ENCODE data around the gene PPP1R1B. TPM values are rescaled to one million over a fixed set of nuclear protein-coding genes. Genes with fewer than 3 reads are reported as not detected.

PPP1R1B gene
- total and polyA plus RNA-seq, 2 of the 4 experiments (the other 2 are of a cell fraction), result not detected

DNA sequence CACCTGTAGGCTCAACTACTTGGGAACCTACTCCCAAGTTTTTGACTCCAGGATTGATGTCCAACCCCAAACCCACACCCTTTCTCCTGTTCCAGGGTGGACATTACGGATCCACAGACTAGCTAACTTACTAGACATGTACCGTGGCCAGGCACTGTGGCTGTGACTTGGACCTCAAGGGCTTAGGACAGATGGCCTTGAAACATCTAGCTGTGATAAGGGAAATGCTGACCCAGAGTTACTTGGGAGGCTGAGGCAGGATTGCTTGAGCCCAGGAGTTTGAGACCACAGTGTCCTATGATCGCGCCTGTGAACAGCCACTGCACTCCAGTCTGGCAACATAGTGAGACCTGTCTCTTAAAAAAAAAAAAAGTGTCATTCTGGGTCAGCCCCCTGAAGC is 14.3 kb downstream of the PPP1R1B start:
- peaks cover 45% of the 10 kb centered on the region for H3K9me1 ChIP-seq (ENCODE audit: insufficient read depth, low read length)
- no peak overlapping the region for H3K4me2 ChIP-seq (ENCODE audit: low read depth, low read length)
- no peak overlapping the region for H3K4ac ChIP-seq (ENCODE audit: low read depth, low read length)
- H2BK15ac ChIP-seq (ENCODE audit: low read depth, low read length), result no peak overlapping the region
- no peaks in the 10 kb centered on the region for H3K27me3 ChIP-seq (ENCODE audit: control insufficient read depth, insufficient read depth, low read length)
- H2AK5ac ChIP-seq (ENCODE audit: low read depth, low read length), result no peak overlapping the region
- dilution Hi-C loops (cut with HindIII; ENCODE audit: low sequenced_read_pairs, unreplicated experiment) (no loop called here), in situ Hi-C loops (cut with MboI; ENCODE audit: low sequenced_read_pairs) (no loop called here), intact Hi-C loops (cut with micrococcal nuclease) (no loop called here)
- no peaks in the 10 kb centered on the region for H3K36me3 ChIP-seq (ENCODE audit: control insufficient read depth, insufficient read depth, low read length)
- H3K9me3 ChIP-seq (ENCODE audit: control insufficient read depth, insufficient read depth, low read length), result no peaks in the 10 kb centered on the region
- H4K20me1 ChIP-seq (ENCODE audit: insufficient read depth, low read length), result peaks cover 55% of the 10 kb centered on the region
- TF ChIP-seq MAFK (IDR thresholded peaks at IDR 0.05; ENCODE audit: low read depth, low read length) (no peak), MAZ (IDR thresholded peaks at IDR 0.05; ENCODE audit: borderline replicate concordance, low read depth, low read length) (no peak), POLR2A (IDR thresholded peaks at IDR 0.05; ENCODE audit: low read depth, low read length) (no peak), MXI1 (IDR thresholded peaks at IDR 0.05; ENCODE audit: borderline replicate concordance, low read depth, low read length) (no peak)
- TF ChIP-seq, protein P1, sequence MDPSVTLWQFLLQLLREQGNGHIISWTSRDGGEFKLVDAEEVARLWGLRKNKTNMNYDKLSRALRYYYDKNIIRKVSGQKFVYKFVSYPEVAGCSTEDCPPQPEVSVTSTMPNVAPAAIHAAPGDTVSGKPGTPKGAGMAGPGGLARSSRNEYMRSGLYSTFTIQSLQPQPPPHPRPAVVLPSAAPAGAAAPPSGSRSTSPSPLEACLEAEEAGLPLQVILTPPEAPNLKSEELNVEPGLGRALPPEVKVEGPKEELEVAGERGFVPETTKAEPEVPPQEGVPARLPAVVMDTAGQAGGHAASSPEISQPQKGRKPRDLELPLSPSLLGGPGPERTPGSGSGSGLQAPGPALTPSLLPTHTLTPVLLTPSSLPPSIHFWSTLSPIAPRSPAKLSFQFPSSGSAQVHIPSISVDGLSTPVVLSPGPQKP (IDR thresholded peaks at IDR 0.05; ENCODE audit: borderline replicate concordance, low read depth, low read length), result no peak
- no peak overlapping the region for H4K8ac ChIP-seq (ENCODE audit: low read depth in 2 of 2, low read length in 2 of 2)
- no peak overlapping the region for H3K14ac ChIP-seq (replicated peaks; ENCODE audit: low read depth, low read length)
- H3K18ac ChIP-seq (ENCODE audit: low read depth, low read length), result no peak overlapping the region
- H3K27ac ChIP-seq (ENCODE audit: insufficient read depth, low read length), result no peak overlapping the region
- H4K91ac ChIP-seq (ENCODE audit: insufficient read depth, low read depth, low read length), result no peak overlapping the region
- H2BK5ac ChIP-seq (ENCODE audit: low read depth, low read length, poor library complexity, severe bottlenecking), result no peak overlapping the region
- no peak overlapping the region for H2BK120ac ChIP-seq (ENCODE audit: low read depth, low read length)
- peaks cover 25% of the 10 kb centered on the region for H3K4me1 ChIP-seq (ENCODE audit: control insufficient read depth, insufficient read depth, low read length)
- H3K56ac ChIP-seq (ENCODE audit: extremely low read depth, insufficient read depth, low read length), result no peak overlapping the region
- H3K9ac ChIP-seq (ENCODE audit: low read depth, low read length), result no peak overlapping the region
- H3K79me1 ChIP-seq (ENCODE audit: low read depth in 1 of 2, low read length in 2 of 2), result peaks cover 43 to 95% of the 10 kb centered on the region in 2 experiments
- ATAC-seq (ENCODE audit: low read depth) (no peak), DNase-seq (no peak)
- POLR2A ChIA-PET (ENCODE audit: unreplicated experiment), result no interaction called here
- no peak overlapping the region for H2AFZ ChIP-seq (replicated peaks; ENCODE audit: low read length, poor library complexity)
- H4K5ac ChIP-seq (ENCODE audit: low read depth, low read length), result no peak overlapping the region
- H3K23ac ChIP-seq (ENCODE audit: low read depth, low read length), result no peak overlapping the region
- no peak overlapping the region for H3K4me3 ChIP-seq (ENCODE audit: insufficient read depth, low read depth, low read length)
- no peak overlapping the region for H2AK9ac ChIP-seq (replicated peaks; ENCODE audit: low read depth, low read length, poor library complexity)
- no peak overlapping the region for H2BK20ac ChIP-seq (ENCODE audit: low read depth, low read length)
- no TSS peak for BruUV-seq (replicated peaks)
- CTCF ChIA-PET, result interaction anchor here (0.9 kb wide), 1 partner anchor 13 kb away, joined by 4 read pairs; no protein-coding TSS in a partner anchor
- WGBS, 2 experiments (ENCODE audit: extremely low coverage in 2 of 2, insufficient read length in 1 of 2), result 100% methylated on average over 2 of the region's 4 CpGs; no CpG with 5 or more reads in 1 of the 2 experiments
